NCI-H146 treated with DMSO at 0.1 percent for 48 hours (cell line): ENCODE measurements around the gene CES2.
A peak's percentile ranks its signal among the peaks of the same experiment; 100 is the strongest.
"Not testable (repeated sequence)": the region's sequence is repeated elsewhere in the genome, so short reads cannot be mapped to it uniquely, and the experiment has no call there.

ENCODE experiments used
- DNase-seq: peaks from one replicate; lab custom pipeline; 2025; ENCODE audit not compliant: unreplicated experiment; lab: John Stamatoyannopoulos, UW

Gene CES2, protein sequence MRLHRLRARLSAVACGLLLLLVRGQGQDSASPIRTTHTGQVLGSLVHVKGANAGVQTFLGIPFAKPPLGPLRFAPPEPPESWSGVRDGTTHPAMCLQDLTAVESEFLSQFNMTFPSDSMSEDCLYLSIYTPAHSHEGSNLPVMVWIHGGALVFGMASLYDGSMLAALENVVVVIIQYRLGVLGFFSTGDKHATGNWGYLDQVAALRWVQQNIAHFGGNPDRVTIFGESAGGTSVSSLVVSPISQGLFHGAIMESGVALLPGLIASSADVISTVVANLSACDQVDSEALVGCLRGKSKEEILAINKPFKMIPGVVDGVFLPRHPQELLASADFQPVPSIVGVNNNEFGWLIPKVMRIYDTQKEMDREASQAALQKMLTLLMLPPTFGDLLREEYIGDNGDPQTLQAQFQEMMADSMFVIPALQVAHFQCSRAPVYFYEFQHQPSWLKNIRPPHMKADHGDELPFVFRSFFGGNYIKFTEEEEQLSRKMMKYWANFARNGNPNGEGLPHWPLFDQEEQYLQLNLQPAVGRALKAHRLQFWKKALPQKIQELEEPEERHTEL

DNA sequence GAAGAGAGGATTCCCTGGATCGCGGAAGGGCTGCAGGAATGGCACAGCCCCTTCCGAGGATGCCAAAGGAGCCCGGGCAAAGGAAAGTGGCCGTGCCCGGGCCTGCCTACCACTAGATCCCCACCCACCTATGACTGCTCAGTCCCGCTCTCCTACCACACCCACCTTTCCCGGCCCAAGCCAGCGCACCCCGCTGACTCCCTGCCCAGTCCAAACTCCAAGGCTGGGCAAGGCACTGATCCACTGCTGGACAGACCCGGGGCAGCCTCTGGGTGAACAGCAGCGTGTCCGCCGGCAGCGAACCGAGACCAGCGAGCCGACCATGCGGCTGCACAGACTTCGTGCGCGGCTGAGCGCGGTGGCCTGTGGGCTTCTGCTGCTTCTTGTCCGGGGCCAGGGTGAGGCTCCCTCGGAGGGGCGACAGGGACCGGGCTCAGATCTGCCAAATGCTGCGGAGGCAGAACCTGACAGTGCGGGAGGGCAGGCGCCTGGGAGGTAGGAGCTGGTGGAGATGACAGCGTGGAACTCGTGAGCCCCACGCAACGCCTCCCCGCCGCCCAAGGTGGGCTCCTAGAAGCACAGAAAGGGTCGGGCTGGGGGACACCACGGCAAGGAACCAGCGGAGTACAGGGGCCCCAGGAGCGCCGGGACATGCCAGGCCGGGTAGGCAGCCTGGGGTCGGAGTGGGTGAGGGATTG, at the start of gene CES2:
Gene CES2, plus strand, starts transcription at position 203 of the 698 bp plus-strand sequence. Its CDS starts 120 bp downstream, at position 323.
- DNase-seq = no peak

DNA sequence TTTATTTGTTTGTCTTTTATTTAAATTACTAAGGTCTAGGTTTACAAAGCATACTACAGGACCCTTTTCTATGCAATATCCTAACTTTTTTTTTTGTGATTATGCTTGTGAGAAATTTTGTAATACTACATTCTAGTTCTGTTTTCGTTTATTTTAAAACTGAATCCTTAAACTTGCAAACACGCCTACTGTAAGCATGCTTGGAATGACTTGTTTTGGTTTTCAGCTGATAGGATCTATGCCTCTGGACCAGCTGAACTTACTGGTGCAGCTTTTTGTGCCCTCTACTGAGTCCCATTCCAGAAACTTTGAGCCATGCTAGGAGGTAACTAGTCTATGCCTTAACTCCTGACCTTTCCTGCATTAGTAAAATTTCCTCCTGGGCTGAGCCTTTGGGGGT, 49.0 kb upstream of the CES2 start:
- no peak for DNase-seq

DNA sequence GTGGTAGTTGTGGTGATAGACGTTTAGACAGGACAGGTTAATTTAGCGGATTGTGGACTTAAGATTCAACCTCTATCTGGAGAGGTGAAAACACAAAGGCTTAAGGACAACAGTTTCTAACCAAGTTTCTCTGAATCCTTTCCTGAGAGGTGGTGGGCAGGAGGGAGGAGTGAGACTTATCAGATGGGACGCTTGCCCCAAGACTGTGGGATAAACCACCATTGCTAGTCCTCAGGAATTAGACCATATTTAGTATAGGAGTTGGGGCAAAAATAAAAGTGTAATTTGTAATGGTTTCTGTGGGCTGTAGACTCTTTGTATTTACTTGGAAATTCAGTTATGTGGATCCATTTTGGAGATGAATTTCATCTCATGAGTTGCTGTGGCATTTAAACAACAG, 48.4 kb upstream of the CES2 start:
- DNase-seq = no peak

DNA sequence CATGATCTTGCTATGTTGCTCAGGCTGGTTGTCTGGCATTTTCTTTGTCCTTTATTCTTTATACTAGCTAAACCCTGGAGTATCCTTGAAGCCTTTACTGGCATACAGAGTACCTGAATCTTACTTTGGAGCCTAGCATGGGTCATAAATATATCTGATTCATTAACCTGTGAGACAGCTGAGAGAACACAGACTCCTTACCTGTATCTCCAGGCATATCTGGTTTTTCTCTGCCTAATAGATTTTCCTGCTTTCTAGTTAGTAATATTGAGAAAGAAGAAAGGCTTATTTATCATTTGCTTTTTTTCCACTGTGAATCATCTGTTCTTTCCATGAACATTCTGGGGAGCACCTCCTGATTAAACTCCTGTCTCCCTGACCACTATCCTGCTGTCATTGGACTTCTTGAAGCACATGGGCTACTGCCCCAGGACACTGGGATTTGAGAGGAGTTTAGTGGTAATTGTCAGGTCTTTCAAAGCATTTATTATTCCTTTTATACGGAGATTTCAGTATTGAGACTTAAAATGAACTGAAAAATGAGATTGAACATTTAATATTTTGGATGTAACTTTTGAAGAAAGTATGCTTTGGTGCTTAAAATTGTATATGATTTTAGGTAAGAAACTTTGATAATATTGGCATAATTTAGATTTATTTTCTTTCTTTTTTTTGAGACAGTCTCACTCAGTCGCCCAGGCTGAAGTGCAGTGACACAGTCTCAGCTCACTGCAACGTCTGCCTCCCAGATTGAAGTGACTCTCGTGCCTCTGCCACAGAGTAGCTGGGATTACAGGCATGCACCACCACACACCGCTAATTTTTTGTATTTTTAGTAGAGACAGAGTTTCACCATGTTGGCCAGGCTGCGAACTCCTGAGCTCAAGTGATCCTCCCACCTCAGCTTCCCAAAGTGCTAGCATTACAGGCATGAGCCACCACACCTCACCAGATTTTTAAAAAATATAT, 46.4 kb upstream of the CES2 start:
- no peak for DNase-seq

DNA sequence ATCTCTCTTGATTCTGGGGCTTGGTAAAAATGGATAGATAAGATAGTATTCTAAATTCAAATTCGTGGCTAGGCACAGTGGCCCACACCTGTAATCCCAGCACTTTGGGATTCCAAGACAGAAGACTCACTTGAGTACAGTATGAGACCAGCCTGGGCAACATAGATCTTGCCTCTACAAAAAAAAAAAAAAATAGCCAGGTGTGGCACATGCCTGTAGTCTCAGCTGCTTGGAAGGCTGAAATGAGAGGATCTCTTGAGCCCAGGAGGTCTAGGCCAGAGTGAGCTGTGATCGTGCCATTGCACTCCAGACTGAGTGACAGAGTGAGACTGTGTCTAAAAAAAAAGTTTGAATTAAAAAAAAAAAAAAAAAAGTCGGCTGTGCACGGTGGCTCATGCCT, 45.7 kb upstream of the CES2 start:
- no peak for DNase-seq

DNA sequence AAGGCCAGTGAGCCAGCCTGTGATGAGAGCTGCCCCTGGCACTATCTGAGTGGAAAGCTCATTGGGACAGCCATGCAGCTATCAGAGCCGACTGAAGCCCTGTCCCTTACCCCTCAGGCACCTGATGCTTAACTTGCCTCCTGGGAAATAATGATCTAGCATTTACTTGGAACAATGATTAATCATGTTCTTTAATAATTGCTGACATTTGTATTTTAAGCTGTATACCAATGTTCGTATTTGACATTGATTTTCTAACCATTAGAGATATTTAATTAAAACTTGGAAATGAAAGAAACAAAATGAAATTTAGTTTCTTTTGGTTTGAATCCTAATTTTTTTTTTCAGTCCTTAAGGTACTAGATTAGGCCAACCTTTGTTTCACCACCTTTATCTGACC, 44.5 kb upstream of the CES2 start:
- DNase-seq = no peak

DNA sequence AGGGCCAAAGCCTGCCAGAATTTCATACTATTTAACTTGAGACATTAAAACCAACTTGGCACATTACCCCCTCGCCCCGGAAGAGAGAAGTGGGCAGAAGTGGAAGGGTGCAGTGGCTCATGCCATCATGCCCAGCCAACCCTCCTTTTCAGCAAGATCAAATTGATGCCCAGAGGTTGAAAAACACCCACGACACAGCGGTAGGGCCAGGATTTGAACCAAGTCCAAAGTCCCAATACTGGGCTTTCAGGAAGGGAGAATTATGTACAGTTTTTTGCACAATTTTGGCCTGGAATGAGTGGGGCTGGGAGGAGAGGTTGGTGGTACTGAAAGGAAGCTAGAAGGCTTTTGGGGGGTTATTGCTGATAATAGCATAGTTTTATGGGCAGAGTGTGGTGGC, 44.0 kb upstream of the CES2 start:
- no peak for DNase-seq

DNA sequence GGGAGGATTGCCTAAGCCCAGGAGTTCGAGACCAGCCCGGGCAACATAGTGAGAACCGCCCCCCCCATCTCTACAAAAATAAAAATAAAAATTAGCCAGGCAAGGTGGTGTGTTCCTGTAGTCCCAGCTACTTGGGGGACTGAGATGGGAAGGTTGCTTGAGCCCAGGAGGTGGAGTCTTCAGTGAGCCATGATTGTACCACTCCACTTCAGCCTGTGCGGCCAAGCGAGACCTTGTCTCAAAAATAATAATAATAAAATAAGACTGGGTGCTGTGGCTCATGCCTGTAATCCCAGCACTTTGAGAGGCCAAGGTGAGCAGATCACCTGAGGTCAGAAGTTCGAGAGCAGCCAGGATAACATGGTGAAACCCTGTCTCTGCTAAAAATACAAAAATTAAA, 43.5 kb upstream of the CES2 start:
- DNase-seq = no peak

DNA sequence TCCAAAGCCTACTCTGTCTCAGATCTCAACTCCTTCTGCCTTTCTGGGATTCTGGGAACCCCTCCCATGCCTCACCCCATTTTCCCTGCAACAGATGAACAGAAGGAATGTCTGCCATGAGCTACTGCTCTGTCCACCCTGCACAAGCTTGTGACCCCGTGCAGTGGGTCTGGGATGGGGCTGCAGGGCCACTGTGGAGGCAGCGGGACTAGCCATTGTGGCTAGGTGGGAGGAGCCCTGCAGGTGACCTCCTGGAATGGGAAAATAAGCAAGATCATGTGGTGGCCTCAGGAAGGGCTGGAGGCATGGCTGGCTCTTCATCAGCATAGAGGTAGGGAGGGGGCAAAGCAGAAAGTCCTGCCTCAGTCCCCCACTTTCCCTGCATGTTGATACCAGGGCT, 41.3 kb upstream of the CES2 start:
- no peak for DNase-seq

DNA sequence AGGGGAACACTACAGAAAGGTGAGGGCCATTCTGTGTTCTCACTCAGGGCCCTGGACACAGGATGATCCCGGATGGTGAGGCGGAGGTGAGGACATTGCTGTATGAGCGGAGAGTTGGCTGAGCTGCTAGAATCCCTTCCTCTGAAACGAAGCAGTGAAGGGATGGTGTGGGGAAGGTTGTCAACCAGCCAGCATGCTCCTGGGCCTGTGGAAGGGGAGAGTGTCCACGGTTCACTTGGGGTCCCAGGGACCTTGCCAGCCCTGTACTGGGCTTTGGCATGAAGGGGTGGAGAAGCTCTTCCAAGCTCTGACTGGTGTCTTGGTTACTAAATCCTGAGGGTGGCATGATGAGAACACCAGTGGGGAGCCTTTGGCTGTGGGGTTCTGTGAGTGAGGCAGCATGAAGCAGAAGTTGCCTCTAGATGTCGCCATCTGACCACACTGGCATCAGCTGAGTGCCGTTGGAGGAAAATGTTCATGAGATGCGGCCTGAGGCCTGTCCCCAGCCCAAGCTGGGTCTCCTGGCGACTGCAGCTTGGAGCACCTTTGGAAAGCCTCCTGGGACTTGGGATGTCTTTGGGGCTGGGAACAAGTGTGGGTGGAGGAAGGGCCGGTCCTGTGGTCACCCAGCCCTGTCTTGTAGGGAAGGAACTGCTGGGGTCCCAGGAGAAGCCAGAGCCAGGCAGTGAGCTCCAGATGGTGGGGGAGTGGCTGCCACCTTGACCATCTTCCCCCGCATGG, 40.2 kb upstream of the CES2 start:
- DNase-seq = peak; percentile 2

DNA sequence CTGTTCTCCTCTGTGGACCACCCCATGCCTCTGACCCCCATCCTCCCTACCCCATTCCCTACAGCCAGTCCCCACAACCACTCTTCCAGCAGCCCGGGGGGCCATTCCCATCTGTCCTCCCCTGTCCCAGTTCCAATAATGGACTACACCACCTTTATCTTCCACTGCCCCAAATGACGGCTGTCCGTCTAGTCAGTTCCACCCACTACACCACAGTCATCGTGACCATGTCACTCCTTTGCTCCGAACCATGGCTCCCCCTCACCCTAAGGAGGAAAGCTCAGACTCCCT, 39.7 kb upstream of the CES2 start:
- DNase-seq = no peak

DNA sequence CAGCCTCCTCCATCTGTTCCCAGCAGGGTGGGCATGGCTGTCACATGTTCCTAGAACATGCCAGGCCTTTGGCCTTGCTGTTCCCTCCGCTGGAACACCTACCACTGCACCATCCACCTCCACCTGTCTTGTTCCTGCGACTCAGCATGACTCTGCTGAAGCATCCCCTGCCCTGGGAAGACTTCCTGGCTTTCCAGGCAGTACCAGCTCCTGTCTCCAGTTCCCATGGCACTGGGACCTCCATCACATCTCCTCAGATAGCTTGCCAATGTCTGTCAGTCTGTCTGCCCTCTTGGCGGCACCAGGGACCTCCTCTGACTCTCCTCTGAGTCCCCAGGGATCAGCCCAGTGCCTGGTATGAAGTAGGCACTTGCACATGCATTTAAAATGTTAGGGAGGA, 39.3 kb upstream of the CES2 start:
- no peak for DNase-seq

DNA sequence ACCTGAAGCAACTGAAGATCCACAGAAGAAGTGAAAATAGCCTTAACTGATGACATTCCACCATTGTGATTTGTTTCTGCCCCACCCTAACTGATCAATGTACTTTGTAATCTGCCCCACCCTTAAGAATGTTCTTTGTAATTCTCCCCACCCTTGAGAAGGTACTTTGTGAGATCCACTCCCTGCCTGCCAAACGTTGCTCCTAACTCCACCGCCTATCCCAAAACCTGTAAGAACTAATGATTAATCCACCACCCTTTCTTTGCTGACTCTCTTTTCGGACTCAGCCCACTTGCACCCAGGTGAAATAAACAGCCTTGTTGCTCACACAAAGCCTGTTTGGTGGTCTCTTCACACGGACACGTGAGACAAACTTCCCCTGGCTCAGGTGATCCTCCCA, 38.6 kb upstream of the CES2 start:
- not testable (repeated sequence) for DNase-seq

DNA sequence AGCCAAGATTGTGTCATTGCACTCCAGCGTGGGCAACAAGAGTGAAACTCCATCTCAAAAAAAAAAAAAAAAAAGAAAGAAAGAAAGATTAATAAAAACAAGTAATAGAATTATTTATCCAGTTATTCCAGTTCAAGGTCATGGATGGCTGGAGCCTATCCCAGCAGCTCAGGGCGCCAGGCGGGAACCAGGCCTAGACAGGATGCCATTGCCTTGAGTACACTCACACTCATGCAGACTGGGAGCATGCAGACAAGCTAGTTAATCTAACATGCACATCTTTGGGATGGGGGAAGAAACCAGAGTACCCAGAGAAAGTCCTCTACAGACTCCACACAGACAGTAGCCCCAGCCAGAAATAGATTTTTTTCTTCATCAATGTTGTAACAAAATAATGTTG, 37.1 kb upstream of the CES2 start:
- DNase-seq = no peak

DNA sequence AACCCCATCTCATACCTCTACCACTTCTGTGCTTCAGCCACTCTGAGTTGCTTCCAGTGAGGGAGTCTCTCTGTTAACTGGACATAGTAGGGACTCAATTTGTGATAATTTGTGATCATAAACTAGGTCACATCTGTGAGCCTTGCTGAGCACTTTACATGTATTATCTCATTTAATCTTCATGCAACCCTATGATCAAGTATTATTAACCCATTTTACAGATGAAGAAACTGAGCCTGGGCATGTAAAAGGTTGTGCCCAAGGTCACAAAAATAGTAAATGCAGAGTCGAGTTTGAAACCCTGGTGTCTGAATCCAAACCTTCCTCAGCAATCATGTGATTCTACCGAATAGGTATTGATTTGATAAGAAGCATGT, 36.4 kb upstream of the CES2 start:
- no peak for DNase-seq

DNA sequence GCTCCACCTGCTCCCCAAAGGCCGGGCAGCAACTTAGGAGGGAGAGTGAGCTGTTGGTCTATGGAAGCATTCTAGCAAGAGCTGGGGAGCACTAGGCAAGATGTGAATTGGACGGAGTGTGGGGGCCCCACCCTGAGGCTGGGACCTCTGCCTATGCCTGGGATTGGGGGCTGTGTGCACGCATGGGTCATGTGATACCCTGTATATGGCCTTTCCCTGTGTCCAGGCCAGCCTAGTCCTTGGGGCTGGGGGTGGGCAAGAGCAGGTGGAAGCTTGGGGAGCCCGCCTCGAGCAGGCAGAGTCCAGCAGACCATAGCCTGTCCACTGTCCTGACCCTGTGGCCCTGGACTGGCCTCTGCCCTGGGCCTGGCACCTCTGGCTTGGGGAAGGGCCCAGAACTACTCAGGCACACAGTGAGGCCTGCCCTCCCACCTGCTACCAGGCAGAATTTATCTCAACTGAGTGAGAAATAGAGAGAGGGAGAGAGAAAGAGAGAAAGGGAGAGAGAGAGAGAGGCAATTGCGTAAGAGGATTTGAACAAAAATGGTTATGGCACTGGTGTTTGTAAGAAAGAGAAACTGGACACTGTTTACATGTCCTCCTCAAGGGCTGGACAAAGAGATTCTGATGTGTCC, 35.9 kb upstream of the CES2 start:
- DNase-seq = no peak

DNA sequence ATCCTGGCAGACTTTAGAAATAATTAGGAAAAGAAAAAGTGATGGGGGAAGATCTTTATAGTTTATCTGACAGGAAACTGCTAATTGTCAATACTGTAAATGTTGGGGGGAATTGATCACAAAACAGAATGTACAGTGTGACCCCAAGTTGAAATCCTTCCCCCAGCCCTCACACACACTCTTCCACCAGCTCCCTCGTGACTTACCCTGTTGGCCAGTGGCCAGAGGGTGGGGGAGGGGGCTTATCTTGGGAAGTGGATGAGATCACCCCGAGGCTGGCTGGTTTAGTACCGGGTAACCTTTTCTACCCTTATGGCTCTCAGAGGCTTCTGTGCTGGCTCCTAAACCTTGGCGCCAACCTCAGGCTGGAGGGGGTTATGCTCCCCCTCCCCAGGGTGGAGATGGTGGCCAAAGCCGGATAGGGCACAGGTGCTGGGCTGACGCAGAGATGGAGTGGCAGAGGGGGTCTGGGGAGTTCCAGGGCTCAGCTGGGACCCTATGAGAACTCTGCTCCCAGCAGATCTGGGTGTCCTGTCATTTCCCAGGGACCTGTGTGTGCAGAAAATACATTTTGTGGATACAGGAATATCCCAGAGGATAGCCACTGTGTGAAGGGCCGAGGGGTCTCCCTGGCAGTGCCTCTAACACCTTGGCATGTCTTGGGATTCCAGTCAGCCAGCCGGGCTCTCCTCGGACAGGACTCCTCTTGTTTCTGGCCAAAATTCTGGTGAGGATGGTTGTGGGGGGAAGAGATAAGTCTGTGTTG, 35.2 kb upstream of the CES2 start:
- no peak for DNase-seq

DNA sequence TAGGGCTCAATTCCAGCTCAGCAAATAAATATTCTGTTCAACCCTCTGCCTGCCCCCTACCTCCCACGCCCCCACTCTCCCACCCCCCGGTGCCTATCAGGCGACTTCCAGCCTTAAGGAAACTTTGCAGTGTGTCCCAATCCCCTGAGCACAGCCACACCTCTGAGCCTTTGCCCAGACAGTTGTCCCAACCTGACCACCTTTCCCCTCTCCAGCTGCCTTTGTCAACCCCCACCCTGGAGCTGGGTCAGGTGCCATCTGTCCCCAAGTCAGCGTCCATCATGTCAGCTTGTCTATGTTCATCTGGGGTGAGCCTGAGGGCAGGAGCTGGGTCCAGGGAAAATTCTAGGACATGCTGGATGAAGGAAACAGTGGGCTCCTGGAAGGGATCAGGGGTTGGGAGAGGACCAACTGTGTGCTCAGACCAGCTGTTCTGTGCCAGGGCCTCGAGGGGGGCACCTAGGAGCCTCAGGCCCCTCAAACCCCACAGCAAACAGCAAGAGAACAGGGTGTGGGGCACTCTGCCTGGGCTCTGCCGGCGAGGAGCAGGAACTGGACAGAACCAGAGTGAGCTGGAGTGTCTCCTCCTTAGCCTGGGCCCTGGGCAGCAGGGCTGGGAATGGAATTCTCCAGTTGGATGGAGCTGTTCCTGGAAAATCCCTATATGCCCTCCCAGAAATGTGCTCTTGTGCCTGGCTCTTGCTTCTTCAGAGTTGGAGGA, 34.4 kb upstream of the CES2 start:
- DNase-seq = no peak

DNA sequence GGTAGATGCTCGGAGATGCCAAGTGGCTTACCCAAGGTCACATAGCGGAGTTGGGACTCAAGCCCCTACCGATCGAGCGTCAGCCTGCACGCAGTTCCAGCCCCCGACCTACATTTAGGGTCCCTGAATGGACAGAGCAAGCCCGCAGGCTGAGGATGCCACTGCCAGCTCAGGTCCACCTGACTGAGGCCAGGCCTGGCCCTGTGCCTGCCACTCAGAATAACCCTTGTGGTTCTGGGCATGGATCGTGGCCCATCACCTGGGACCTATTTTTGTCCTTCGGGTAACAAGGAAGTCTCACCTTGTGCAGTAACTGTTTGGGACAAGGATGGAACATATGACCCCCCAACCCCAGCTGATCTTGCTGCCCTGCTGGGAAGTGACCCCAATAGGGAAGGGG, 33.7 kb upstream of the CES2 start:
- no peak for DNase-seq
